Right lobe of liver (tissue), 4 donors: ENCODE results near the gene KDSR.

Experiments
- POLR2A ChIP-seq: fragments of 450-650 bp; IDR thresholded peaks from one replicate; pipeline ENCODE4 v1.6.1; 2017; ENCODE audit warnings: antibody characterized with exemption, mild to moderate bottlenecking
- TF ChIP-seq, protein P1 (sequence below), 4 donors: fragments of 200-600 bp in 3 of 4; fragments of 450-650 bp in 1 of 4; IDR thresholded peaks; one replicate each; pipeline versions ENCODE4 v1.5.1 to v1.8.0; 2016 to 2022; ENCODE audit warnings: antibody characterized with exemption in 4 of 4, mild to moderate bottlenecking in 2 of 4
- donor health status: DM: no; HTN: no; CAD: no.
- donor health status: DM: no; HTN: no; CAD: no.
- donor health status: DM: no; HTN: yes; CAD: no.

DNA sequence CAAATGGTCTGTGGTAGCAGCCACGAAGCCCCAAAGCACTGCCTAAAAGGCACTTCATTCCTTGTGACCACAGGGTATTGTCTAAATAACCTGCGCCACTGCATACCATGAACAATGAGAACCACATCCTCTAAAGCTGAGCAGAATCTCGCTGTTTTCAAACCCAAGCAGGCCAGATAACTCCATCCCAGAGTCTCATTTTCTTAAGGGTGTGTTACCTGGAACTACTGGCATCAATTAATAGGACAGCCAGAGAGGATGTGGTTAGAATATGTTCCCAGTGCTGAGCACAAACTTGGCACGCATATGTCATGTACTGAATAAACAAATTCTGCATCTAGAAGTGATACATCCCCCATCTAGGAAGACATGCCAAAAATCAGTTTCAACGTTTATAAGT, 42.3 kb upstream of the KDSR start:
- TF ChIP-seq, protein P1, sequence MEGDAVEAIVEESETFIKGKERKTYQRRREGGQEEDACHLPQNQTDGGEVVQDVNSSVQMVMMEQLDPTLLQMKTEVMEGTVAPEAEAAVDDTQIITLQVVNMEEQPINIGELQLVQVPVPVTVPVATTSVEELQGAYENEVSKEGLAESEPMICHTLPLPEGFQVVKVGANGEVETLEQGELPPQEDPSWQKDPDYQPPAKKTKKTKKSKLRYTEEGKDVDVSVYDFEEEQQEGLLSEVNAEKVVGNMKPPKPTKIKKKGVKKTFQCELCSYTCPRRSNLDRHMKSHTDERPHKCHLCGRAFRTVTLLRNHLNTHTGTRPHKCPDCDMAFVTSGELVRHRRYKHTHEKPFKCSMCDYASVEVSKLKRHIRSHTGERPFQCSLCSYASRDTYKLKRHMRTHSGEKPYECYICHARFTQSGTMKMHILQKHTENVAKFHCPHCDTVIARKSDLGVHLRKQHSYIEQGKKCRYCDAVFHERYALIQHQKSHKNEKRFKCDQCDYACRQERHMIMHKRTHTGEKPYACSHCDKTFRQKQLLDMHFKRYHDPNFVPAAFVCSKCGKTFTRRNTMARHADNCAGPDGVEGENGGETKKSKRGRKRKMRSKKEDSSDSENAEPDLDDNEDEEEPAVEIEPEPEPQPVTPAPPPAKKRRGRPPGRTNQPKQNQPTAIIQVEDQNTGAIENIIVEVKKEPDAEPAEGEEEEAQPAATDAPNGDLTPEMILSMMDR (IDR thresholded peaks at IDR 0.05), result no peak
- no peak for TF ChIP-seq POLR2A
